ENCODE data around the gene MAST4.

The MAST4 gene

DNA sequence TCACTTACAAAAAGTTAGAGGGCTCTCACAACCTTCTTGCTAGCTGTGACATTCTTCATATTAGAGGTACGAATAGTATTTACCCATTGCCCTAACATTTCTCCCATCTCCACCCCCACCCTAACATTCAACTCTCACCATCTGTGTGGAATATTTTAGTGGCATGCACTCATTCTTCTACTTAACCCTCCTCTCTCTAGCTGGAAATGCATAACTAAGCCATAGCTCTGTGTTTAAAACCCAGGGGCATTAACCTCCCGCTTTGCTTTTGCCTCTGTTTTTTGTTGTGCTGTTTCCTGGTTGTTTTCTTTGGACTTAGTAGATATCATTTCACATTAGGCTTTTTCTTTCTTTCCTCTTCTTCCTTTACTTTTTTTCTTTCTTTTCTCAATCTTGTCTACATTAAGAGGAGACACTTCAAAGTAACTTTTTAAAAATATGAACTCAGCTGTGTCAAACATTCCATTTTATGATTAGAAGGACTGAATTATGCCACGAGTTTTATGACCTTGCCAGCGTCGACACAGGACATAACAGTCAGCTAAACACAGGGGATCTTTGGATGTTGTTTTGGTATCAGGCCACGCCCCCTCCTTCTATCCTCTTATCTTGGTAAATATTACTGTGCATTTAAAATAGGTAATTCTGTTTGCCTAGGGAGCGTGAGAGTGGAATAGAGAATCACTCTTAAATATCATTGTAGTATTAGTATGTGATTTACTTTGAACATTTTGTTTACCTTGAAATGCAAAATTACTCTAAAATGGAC lies 364.4 kb downstream of the MAST4 start:
- TF ChIP-seq, protein P1, sequence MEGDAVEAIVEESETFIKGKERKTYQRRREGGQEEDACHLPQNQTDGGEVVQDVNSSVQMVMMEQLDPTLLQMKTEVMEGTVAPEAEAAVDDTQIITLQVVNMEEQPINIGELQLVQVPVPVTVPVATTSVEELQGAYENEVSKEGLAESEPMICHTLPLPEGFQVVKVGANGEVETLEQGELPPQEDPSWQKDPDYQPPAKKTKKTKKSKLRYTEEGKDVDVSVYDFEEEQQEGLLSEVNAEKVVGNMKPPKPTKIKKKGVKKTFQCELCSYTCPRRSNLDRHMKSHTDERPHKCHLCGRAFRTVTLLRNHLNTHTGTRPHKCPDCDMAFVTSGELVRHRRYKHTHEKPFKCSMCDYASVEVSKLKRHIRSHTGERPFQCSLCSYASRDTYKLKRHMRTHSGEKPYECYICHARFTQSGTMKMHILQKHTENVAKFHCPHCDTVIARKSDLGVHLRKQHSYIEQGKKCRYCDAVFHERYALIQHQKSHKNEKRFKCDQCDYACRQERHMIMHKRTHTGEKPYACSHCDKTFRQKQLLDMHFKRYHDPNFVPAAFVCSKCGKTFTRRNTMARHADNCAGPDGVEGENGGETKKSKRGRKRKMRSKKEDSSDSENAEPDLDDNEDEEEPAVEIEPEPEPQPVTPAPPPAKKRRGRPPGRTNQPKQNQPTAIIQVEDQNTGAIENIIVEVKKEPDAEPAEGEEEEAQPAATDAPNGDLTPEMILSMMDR (IDR thresholded peaks at IDR 0.05; ENCODE audit: low read depth, low read length), result no peak
- H3K4me3 ChIP-seq (ENCODE audit: low read depth, low read length), result peak overlapping the region; percentile 61

DNA sequence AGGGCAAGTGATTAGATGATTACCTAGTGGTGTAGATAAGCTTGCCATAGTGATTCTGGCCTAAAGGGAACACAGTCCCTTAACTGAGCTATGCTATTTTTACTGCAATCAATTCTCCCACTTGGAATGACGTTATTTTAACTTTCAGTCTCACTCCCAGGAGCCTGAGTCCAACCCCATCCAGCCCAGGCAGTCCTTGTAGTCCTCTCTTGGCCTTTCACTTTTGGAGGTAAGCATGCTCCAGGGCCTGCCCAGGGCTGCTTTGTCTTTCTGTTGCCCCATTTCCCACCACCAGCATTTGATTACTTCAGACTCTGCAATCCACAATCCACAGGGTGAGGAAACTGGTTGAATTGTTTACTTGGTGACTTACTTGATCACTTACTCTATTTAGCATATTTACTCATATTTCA lies 367.4 kb downstream of the MAST4 start:
- TF ChIP-seq, protein P1 (IDR thresholded peaks at IDR 0.05; ENCODE audit: low read depth, low read length), result no peak
- no peak overlapping the region for H3K4me3 ChIP-seq (ENCODE audit: low read depth, low read length)

DNA sequence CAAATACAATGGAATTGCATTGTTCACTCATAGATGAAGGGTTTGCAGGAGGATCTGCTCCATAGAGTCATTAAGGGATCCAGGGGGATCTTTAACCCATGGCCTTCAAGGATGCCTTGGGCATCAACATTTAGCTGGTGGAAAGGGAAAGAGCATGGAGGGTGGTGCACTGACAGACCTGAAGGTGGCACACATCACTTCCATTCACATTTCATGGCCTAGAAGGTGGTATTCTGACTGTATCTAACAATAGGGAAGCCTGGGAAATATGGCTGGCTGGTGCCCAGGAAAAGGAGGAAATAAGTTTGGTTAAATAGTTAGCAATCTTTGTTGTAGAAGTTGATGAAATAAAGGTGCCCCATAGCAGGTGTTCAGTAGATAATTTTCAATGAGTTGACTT lies 370.2 kb downstream of the MAST4 start:
- H3K4me3 ChIP-seq (ENCODE audit: low read depth, low read length), result no peak overlapping the region
- TF ChIP-seq, protein P1 (IDR thresholded peaks at IDR 0.05; ENCODE audit: low read depth, low read length), result no peak

DNA sequence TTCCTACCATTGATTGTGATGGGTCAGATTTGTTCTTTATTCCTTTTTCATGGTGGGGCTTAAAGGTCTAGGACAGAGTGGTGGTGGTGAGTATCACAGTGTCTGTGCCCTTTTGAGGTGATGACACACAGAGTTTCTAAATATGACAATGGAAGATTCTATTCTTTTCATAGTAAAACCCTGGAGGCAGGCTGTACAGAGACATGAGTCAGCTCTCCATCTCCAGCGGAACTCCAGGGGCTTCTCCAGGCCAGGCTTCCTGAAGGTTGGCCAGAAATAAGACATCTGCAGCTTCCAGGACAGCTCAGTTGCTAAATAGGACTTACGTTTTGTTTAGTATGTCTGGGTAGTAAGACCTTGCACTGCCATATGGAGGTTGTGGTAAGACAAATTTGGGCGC lies 370.9 kb downstream of the MAST4 start:
- no peak overlapping the region for H3K4me3 ChIP-seq (ENCODE audit: low read depth, low read length)
- TF ChIP-seq, protein P1 (IDR thresholded peaks at IDR 0.05; ENCODE audit: low read depth, low read length), result no peak

DNA sequence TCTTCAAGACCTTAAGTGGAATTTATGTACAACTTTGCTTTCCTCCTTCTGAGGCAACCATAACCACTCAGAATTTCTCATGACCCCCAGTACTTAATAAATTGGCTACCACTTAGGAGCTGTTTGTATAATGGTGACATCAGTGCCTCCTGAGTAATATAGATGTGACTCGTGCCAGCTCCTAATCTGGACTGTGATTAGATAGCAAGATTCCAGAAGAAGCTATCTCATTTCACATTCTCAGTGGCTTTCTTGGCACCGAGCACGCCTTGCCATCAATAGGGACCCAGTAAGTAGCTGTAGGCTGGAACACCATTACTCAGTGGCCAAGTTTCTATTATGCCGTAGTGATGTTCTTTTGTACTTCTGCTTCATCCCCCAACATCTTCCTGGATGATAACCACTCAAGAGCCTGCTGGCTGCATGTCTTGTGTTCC lies 371.7 kb downstream of the MAST4 start:
- TF ChIP-seq, protein P1 (IDR thresholded peaks at IDR 0.05; ENCODE audit: low read depth, low read length), result no peak
- no peak overlapping the region for H3K4me3 ChIP-seq (ENCODE audit: low read depth, low read length)

DNA sequence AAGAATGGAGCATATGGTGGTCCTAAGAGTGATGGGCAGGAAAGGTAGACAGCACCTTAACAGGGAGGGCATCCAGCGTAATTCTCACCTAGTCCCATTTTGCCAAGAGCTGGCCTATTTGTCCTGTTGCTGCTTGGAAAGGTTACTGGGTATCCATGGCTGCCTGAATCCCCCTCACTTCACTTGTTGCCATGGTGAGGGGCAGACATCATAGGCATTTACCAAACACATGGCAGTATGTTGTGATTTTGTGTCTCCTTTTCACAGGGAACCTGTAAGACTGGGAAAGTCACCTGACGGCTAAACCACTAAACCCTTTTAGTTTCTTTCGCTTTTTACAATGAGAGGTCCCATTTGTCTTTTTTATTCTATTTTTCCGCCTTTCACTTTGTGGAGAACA lies 373.3 kb downstream of the MAST4 start:
- no peak overlapping the region for H3K4me3 ChIP-seq (ENCODE audit: low read depth, low read length)
- TF ChIP-seq, protein P1 (IDR thresholded peaks at IDR 0.05; ENCODE audit: low read depth, low read length), result no peak

DNA sequence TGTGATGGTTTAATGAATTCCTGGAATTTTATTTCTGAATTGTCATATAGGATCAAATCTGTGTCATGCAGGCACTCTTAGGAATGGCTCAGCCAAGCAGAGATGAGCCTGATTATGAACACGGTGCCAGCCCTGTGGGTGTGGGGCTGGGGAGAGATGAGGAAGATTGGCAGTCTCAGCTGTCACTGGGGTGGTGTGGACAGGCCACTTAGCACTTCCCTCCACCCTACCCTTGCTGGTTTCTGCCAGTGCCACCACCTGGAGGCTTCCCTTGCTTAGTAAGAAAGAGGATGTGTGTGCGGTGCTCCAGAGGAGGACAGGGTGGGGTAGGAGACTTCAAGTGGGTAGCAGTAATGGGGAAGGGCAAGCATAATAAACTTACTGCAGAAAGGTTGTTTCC lies 373.8 kb downstream of the MAST4 start:
- TF ChIP-seq, protein P1 (IDR thresholded peaks at IDR 0.05; ENCODE audit: low read depth, low read length), result no peak
- no peak overlapping the region for H3K4me3 ChIP-seq (ENCODE audit: low read depth, low read length)

All from WI38 (cell line).